Endothelial cell of umbilical vein (primary cell): Measurements from ENCODE around the gene KCNAB2.

Experiments
- CTCF ChIP-seq, 2 donors: IDR thresholded peaks; 1 replicate in 1 of 2; 2 replicates in 1 of 2; pipeline ENCODE4 v1.5.1; 2011; ENCODE audit warnings: low read length in 2 of 2, mild to moderate bottlenecking in 2 of 2, moderate library complexity in 2 of 2, control low read depth in 1 of 2, inconsistent platforms in 1 of 2, low read depth in 1 of 2; ENCODE audit not compliant: insufficient read depth in 1 of 2; ENCODE audit errors: extremely low read depth in 1 of 2
- MYC ChIP-seq: IDR thresholded peaks from one replicate; pipeline ENCODE4 v1.6.1; 2011; ENCODE audit warnings: mild to moderate bottlenecking, low read depth, low read length
- POLR2A ChIP-seq: IDR thresholded peaks from 2 replicates; pipeline ENCODE4 v1.6.1; 2012; ENCODE audit warnings: low read depth, mild to moderate bottlenecking, control low read depth, low read length

- TF ChIP-seq CTCF (IDR thresholded peaks at IDR 0.05; ENCODE audit: extremely low read depth in 1 of 2, insufficient read depth in 1 of 2, low read depth in 1 of 2, low read length in 2 of 2), result no peak
- no peak for TF ChIP-seq POLR2A
- no peak for TF ChIP-seq MYC
Measured at GRCh38 chr1:6073480-6074053, 27.9 kb downstream of the KCNAB2 start.
